DMS79 (cell line): Measurements from ENCODE around the gene MN1.

Source experiments
- DNase-seq: peaks from one replicate; lab custom pipeline; 2025; lab: John Stamatoyannopoulos, UW

MN1 gene

GRCh38 chr22:27716074-27716473, 85.5 kb downstream of the MN1 start:
- no peak for DNase-seq

GRCh38 chr22:27715106-27715505, 86.5 kb downstream of the MN1 start:
- no peak for DNase-seq

- DNase-seq, result no peak
Measured at GRCh38 chr22:27714068-27714467, 87.5 kb downstream of the MN1 start.

- DNase-seq, result no peak
Measured at GRCh38 chr22:27713461-27713860, 88.1 kb downstream of the MN1 start.

- DNase-seq, result no peak
Measured at GRCh38 chr22:27711756-27712155, 89.8 kb downstream of the MN1 start.

- no peak for DNase-seq
Measured at GRCh38 chr22:27711012-27711411, 90.5 kb downstream of the MN1 start.

GRCh38 chr22:27709919-27710675, 91.5 kb downstream of the MN1 start:
- DNase-seq, result no peak

GRCh38 chr22:27706489-27706888, 95.1 kb downstream of the MN1 start:
- DNase-seq, result no peak

- no peak for DNase-seq
Measured at GRCh38 chr22:27705408-27706080, 96.0 kb downstream of the MN1 start.

- DNase-seq, result no peak
Measured at GRCh38 chr22:27704581-27704980, 97.0 kb downstream of the MN1 start.

- no peak for DNase-seq
Measured at GRCh38 chr22:27699383-27700019, 102.1 kb downstream of the MN1 start.

- DNase-seq, result no peak
Measured at GRCh38 chr22:27698813-27699212, 102.7 kb downstream of the MN1 start.
